GM21447 (cell line): ENCODE results near the gene HAGHL.
"Not testable (repeated sequence)": the region's sequence is repeated elsewhere in the genome, so short reads cannot be mapped to it uniquely, and the experiment has no call there.

Experiments
- ATAC-seq: cut with Tn5 transposase; IDR thresholded peaks from one replicate; pipeline ENCODE4 v1.9.1; 2021; ENCODE audit not compliant: unreplicated experiment

HAGHL gene

DNA sequence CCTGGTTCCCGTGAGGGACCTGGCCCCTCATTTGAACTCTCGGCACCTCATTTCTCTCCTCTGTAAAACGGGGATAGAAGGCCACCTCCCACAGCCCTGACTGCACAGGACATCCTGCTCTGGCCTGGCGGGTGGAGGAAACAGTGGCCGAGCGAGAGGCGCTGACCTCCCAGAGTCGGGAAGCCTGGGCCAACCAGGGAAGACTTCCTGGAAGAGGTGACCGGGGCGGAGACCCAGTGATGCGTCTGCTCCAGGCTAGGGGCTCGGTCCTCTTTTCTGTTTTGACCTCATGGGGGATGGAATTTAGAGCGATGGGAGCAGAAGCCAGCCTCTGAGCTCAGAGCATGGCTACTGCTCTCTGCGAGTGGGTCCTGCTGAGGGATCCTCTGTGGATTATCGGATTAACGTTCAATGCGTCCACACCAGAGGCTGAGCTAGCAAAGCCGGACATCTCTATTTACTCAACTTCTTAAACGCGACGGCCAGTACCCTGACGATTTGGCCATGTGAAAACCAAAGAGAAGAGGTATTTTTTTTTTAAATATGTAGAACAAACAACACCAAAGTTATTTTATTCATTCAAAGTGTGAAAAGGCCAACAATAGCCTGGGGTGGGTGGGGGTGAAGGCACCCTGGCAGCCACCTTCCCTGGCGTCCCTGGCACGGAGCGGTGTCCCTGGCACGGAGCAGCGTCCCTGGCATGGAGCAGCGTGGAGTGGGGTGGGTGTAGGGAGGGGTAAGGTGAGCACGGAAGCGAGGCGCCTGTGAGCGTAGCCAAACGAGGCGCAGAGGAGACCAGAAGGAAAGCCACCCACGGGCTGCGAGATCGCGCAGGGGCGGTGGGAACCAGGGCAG, 24.5 kb downstream of the HAGHL start:
- no peak for ATAC-seq

DNA sequence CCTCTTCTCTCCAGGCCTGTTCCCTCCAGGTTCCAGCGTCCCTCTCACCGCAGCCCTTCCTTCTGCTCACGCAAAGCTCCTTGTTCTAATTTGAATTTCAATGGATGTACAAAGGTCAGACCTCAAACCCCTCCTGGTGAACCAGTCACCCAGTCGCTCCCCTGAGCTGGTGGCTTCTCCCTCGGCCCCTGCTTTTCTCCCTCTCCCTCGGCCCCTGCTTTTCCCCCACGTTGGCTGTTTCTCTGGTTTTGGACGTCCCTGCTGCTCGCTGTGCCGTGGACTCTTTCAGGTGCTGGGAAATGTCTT, 25.1 kb downstream of the HAGHL start:
- ATAC-seq = no peak

DNA sequence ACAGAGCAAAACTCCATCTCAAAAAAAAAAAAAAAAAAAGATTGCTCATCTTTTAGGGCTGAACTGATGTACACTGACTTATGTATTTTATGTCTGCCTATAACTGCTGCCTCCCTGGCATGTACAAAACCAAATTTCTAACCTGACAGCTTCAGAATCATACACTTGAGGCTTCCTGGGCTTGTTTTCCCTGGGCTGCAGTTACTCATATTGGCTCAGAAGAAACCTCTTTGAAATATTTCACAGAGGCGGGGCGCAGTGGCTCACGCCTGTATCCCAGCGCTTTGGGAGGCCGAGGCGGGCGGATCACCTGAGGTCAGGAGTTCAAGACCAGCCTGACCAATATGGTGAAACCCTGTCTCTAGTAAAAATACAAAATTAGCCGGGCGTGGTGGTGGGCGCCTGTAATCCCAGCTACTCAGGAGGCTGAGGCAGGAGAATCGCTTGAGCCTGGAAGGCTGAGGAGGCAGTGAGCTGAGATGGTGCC, 27.3 kb downstream of the HAGHL start:
- not testable (repeated sequence) for ATAC-seq

DNA sequence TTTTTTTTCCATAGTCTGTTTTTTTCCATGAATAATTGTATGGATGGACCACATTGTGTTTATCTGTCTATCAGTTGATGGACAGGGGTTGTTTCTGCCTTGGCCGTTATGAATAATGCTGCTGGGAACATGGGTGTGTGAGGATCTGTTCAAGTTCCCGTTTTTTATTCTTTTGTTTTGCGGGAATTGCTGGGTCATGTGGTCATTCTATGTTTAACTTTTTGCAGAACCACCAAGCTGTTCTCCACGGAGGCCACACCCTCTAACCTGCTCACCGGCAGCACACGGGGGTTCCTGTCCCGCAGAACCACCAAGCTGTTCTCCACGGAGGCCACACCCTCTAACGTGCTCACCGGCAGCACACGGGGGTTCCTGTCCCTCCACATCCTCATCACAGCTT, 27.8 kb downstream of the HAGHL start:
- ATAC-seq = no peak

DNA sequence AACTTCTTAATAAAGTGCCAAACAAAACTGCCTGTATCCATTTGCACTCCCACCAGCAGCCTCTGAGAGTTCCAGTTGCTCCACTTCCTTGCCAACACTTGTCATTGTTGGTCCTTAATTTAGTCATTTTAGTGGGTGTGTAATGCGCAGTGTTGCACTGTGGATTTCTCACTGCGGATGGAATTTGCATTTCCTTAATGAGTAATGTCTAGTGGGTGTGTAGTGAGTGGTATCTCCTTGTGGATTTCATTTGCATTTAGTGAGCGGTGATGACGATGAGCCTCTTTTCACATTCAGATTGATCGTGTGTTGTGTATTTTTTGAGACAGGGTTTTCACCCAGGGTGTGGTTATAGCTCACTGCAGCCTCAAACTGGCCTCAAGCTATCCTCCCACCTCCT, 29.5 kb downstream of the HAGHL start:
- ATAC-seq = no peak

DNA sequence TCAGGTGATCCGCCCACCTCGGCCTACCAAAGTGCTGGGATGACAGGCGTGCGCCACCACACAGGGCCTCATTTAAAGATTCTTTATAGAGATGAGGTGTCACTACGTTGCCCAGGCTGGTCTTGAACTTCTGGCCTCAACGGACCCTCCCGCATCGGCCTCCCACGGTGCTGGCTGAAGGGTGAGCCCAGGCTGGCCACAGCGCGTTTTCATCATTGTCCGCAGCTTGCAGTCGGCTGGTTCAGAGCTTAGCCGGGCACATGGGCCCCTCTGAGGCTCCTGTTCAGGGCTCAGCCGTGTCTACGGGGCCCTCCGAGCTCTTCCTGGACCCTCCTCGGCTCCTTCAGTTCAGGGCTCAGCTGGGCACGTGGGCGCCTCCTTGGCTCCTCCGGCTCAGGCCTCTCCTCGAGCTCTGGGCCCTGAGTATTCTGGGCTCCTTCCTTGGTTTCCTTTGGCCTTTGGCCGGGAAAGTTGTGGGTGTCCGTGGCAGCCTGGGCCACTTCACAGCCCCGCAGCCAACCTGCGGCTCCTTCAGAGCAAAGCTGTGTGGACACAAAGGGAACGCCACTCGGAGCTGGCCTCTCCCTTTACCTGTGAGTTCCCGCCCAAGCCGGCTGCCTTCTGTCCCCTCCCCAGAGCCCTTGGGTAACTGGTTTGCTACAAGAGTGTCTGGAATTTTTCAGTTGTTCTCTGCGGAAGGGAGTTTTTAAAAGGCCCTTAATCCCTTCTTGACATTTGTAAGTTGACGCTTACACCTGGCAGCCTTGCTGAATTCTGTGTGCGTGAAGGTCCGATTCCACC, 32.4 kb downstream of the HAGHL start:
- no peak for ATAC-seq

DNA sequence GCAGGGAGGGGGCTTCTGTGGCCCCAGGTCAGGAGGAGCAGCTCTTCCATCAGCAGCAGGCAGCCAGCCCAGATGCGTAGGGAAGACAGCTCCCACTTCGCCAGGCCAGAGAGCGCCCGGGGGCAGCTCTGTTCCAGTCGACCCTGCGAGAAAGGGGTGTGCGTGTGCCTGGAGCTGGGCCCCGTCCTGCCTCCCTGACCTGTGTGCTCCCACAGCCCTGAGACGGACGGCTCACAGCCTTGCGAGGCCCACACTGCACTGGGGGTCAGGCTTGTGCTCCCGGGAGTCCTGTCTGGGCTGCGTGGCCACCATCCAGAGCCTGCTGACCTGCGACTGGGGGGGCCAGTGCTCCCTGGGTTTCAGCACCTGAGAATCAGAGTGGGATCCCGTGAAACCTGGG, 33.2 kb downstream of the HAGHL start:
- no peak for ATAC-seq

DNA sequence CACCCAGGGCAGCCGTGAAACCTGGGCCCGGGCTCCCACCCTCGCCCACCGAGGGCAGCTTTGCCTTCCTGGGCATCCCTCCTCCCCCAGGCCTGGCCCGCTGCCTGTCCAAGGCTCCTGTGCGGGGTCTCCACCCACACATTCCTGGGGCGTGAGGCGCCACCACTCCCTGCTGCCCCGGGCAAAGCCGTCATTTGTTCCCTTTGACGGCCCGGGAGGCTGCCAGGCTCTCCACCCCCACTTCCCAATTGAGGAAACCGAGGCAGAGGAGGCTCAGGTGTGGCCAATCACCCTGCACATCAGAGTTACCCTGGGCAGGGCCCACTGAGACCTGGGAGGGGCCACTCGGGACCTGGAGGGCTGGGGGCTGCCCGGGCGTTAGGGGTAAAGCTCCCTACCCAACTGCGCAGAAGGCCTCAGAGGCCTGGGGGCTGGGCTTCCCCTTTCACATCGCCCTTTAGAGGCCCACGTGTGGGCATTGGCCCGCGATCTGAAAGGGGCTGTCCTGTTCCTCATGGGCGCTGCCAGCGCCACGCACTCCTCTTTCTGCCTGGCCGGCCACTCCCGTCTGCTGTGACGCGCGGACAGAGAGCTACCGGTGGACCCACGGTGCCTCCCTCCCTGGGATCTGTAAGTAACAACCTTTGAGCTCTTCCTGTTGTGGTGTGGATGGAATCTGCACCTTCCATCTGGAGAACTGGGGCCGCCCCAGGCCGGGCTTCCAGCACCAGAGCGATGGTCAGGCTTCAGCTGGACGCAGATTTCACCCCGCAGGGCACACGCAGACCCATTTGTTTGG, 33.8 kb downstream of the HAGHL start, which contains the start of gene MSLN:
Gene MSLN, plus strand, starts transcription at position 190 of the 799 bp plus-strand sequence. CDS start 1,947 bp downstream, outside the sequence.
- no peak for ATAC-seq

DNA sequence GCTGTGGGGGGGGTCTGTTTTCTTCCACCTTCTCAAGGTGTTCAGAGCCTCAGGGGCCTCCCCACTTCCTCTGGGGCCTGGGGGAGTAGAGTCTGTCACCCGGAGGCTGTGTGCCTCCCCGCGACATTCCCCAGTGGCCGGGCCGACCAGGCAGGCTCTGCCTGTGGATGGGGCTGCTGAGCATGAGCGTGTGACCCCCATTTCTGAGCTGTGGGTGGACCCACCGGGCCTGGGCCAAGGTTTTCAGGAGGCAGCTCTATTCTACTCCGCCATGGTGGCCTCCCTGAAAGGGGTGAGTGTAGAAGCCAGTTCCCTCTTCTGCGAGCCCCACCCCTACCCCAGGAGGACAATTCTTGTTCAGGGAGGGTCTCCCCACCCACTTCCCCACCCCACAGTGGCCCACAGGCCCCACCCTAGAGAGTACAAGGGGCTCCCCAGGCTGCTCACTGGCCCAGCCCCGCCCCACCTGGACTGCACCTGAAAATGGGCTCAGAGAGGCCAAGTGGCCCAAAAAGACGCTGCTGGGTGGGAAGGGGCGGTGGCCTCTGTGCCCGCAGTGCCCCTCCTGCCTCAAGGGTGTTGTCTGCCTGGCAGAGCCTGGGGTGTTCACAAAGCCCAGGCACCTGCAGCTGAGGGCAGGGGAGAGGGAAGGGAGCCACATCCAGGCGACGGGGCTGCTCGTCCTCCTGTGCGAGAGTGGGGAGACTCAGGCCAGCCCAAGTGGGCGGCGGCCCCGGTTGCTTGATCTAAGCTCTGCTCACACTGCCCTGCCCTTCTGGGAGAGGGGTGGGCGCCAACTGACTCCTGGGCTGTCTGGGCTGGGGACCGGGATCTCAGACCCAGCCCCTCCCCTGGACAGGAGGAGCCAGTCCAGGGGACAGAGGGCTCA, 35.0 kb downstream of the HAGHL start:
- no peak for ATAC-seq

DNA sequence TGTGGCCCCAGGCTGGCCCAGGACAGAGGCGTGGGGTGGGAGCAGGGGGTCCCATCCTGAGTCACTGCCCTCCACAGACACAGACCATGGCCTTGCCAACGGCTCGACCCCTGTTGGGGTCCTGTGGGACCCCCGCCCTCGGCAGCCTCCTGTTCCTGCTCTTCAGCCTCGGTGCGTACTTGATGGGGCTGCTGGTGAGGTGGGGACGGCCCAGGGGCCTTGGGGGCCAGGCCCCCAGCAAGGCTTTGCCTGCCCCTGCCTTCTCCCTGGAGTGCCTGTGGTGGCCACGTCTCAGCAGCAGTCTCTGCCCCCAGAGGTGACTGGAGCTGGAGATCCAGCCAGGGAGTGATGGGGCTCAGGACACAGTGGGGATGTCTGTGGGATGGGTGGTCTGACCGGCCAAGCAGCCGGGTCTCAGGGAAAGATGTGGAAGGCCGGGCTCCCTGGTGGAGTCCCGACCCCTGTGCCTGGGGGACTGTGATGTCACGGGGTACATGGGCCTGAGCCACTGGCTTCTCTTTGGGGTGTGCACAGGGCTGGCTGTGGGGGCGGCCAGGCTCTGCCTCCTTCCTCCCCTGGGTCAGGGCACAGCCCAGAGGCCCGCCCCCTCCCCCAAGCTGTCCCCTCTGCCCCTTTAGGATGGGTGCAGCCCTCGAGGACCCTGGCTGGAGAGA, 35.8 kb downstream of the HAGHL start:
- no peak for ATAC-seq

DNA sequence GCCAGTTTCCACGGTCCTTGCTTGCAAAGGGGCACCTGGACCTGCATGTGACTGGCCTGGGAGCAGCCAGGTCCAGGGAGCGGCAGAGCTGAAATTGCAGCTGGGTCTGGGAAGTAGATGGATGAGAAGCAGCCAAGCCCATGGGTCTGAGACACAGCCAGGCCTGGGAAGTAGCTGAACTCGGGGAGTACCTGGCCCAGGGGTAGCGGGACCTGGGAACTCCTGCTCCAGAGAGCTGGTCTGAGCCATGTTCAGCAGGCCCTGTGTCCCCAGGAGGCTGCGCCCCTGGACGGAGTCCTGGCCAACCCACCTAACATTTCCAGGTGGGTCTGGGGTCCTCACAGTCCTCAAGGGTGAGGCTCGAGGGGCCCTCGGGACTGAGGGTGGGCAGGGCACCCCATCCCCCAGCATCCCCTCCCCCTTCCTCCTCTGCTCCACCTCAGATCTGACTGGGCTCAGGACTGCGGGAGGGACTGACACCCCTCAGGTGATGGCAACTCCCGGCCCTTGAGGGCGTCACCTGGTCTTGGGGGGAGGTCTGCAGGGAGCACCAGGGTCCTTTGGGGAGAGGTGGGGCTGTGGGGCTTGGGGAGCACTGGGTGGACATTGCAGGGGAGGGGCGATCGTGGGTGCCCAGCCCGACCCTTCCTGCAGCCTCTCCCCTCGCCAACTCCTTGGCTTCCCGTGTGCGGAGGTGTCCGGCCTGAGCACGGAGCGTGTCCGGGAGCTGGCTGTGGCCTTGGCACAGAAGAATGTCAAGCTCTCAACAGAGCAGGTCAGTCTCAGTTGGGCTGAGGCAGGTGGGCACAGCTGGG, 36.7 kb downstream of the HAGHL start:
- ATAC-seq = no peak

DNA sequence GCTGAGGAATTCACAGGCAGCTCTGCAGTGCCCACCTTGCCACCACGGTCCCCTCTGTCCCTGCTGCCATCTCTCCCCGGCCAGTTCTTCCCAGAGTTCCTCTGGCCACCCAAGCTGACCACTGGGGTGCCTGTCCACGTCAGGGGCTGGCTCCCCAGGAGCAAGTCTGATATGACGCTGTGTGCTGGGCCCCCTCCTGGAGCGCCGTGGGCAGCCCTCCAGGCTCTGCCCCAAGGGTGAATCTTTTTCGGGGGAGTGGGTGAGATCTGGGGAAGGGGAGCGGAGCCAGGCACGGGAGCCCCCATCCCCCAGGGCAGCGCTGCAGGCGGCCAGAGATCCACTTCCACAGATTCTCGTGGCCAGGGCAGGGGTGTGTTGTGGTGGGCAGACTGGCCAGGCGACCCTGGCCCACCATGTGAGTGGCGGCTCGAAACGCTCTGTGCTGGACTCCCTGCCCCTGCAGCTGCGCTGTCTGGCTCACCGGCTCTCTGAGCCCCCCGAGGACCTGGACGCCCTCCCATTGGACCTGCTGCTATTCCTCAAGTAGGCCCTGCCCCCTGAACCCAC, 37.4 kb downstream of the HAGHL start:
- no peak for ATAC-seq

DNA sequence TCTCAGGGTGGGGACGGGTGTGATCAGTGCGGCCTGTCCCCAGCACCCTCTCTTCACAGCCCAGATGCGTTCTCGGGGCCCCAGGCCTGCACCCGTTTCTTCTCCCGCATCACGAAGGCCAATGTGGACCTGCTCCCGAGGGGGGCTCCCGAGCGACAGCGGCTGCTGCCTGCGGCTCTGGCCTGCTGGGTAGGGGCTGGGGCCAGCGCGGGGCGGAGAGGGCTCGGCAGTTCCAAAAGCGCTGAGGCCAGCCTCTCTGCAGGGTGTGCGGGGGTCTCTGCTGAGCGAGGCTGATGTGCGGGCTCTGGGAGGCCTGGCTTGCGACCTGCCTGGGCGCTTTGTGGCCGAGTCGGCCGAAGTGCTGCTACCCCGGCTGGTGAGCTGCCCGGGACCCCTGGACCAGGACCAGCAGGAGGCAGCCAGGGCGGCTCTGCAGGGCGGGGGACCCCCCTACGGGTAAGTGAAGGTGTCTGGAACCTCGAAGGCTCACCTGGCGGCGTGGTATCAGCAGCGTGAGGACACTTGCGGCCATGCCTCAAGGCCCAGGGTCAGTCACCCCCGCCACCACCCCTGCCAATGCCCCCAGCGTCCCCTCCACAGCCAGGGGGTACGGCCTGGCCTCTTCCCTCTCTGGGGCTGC, 38.1 kb downstream of the HAGHL start:
- no peak for ATAC-seq

DNA sequence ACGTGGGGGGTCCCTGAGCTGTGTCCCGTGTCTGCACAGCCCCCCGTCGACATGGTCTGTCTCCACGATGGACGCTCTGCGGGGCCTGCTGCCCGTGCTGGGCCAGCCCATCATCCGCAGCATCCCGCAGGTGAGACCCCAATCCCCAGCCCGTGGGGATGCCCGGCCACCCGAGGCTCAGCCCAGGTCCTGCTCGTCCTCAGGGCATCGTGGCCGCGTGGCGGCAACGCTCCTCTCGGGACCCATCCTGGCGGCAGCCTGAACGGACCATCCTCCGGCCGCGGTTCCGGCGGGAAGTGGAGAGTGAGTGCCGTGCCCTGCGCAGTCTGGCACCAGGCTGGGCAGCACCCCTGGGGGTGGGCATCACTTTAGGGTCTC, 38.6 kb downstream of the HAGHL start:
- ATAC-seq = no peak

DNA sequence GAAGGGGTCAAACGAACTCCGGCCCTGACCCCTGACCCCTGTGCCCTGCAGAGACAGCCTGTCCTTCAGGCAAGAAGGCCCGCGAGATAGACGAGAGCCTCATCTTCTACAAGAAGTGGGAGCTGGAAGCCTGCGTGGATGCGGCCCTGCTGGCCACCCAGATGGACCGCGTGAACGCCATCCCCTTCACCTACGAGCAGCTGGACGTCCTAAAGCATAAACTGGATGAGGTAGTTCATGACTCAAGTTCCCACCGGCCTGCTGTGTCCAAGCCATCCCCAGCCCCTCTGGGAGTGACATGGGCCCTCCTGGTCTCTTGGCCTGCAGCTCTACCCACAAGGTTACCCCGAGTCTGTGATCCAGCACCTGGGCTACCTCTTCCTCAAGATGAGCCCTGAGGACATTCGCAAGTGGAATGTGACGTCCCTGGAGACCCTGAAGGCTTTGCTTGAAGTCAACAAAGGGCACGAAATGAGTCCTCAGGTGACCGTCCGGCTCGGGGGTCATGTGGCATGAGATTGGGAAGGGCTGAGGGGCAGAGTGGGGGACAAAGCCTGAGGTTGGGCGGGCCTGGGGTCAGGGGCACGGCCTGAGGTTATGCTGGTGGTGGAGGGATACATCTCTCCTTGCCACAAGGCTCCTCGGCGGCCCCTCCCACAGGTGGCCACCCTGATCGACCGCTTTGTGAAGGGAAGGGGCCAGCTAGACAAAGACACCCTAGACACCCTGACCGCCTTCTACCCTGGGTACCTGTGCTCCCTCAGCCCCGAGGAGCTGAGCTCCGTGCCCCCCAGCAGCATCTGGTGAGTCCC, 39.3 kb downstream of the HAGHL start:
- no peak for ATAC-seq

DNA sequence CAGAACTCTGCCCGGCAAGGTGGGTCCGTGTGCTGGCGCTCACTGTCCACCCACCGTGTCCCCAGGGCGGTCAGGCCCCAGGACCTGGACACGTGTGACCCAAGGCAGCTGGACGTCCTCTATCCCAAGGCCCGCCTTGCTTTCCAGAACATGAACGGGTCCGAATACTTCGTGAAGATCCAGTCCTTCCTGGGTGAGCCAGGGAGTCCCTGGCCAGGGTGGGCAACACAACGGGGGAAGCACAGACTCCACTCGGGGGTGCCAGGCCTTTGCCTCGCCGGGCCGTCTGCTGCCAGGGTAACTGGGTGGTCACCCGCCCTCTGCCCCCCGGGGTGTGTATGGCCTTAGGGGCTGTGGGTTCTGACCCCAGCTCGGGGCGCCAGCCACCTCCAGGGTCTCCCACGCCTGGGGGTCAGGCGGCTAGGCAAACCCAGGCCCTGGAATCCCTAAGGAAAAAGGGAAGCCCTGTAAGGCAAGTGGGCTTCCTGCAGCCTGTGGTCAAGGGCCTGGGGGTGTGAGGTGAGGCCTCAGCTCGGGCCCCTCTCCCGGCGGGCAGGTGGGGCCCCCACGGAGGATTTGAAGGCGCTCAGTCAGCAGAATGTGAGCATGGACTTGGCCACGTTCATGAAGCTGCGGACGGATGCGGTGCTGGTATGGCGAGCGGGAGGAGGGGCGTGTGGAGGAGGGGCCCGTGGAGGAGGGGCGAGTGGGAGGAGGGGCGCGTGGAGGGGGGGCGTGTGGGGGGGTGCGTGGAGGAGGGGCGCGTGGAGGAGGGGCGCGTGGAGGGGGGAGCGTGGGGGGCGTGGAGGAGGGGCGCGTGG, 40.1 kb downstream of the HAGHL start:
- no peak for ATAC-seq
